SIG-M5 treated with dmso at 0.1 percent for 504 hours (cell line): ENCODE data around the gene LYSMD1.
"Not testable (repeated sequence)": the region's sequence is repeated elsewhere in the genome, so short reads cannot be mapped to it uniquely, and the experiment has no call there.

Source experiments
- DNase-seq: peaks from one replicate; lab custom pipeline; 2025; ENCODE audit not compliant: unreplicated experiment; lab: John Stamatoyannopoulos, UW

Gene LYSMD1

GRCh38 chr1:151165738-151166504, at the start of gene LYSMD1, which contains the start of gene SCNM1:
LYSMD1 (minus strand) TSS chr1:151165902; CDS start chr1:151165258, 644 bp downstream.
SCNM1 (plus strand) TSS chr1:151166144; CDS start chr1:151166153, 9 bp downstream.
- peak; percentile 100 for DNase-seq

- no peak for DNase-seq
Measured at GRCh38 chr1:151213560-151213959, 47.9 kb upstream of the LYSMD1 start.

- no peak for DNase-seq
Measured at GRCh38 chr1:151211972-151212705, 46.4 kb upstream of the LYSMD1 start.

- DNase-seq, result no peak
Measured at GRCh38 chr1:151210830-151211229, 45.1 kb upstream of the LYSMD1 start.

GRCh38 chr1:151205381-151205965, 39.8 kb upstream of the LYSMD1 start:
- not testable (repeated sequence) for DNase-seq

GRCh38 chr1:151199873-151200581, 34.3 kb upstream of the LYSMD1 start:
- peak; percentile 65 for DNase-seq

GRCh38 chr1:151198254-151199127, 32.8 kb upstream of the LYSMD1 start, which contains the start of gene PIP5K1A:
PIP5K1A (plus strand) TSS chr1:151198552; CDS start chr1:151198997, 445 bp downstream.
- DNase-seq, result peak; percentile 99

GRCh38 chr1:151197863-151198253, 32.2 kb upstream of the LYSMD1 start:
- DNase-seq, result peak; percentile 62

- DNase-seq, result peak; percentile 93
Measured at GRCh38 chr1:151196292-151196800, 30.6 kb upstream of the LYSMD1 start.

GRCh38 chr1:151194894-151195594, 29.3 kb upstream of the LYSMD1 start:
- DNase-seq, result peak; percentile 85

GRCh38 chr1:151193856-151194255, 28.2 kb upstream of the LYSMD1 start:
- DNase-seq, result no peak

GRCh38 chr1:151193304-151193703, 27.6 kb upstream of the LYSMD1 start:
- no peak for DNase-seq

GRCh38 chr1:151192047-151192446, 26.3 kb upstream of the LYSMD1 start:
- DNase-seq, result no peak

- DNase-seq, result peak; percentile 99
Measured at GRCh38 chr1:151189637-151190445, 24.1 kb upstream of the LYSMD1 start, which contains the start of gene VPS72. VPS72 (minus strand) TSS chr1:151190197; CDS start chr1:151190121, 76 bp downstream.

- DNase-seq, result not testable (repeated sequence)
Measured at GRCh38 chr1:151188667-151189066, 23.0 kb upstream of the LYSMD1 start.

GRCh38 chr1:151187205-151187604, 21.5 kb upstream of the LYSMD1 start:
- DNase-seq, result no peak

GRCh38 chr1:151184211-151184610, 18.5 kb upstream of the LYSMD1 start:
- no peak for DNase-seq

- no peak for DNase-seq
Measured at GRCh38 chr1:151176514-151177045, 10.9 kb upstream of the LYSMD1 start.
